ENCODE results near the gene ACAD9. TPM values are rescaled to one million over a fixed set of nuclear protein-coding genes. Genes with fewer than 3 reads are reported as not detected.

ACAD9 gene
- total and polyA plus RNA-seq, 2 donors (not counting 1 experiment from before 2014, with no cell fraction given), result 33.6 to 41.6 TPM

GRCh38 chr3:128929364-128929763 lies 49.9 kb downstream of the ACAD9 start:
- TF ChIP-seq, protein P1, sequence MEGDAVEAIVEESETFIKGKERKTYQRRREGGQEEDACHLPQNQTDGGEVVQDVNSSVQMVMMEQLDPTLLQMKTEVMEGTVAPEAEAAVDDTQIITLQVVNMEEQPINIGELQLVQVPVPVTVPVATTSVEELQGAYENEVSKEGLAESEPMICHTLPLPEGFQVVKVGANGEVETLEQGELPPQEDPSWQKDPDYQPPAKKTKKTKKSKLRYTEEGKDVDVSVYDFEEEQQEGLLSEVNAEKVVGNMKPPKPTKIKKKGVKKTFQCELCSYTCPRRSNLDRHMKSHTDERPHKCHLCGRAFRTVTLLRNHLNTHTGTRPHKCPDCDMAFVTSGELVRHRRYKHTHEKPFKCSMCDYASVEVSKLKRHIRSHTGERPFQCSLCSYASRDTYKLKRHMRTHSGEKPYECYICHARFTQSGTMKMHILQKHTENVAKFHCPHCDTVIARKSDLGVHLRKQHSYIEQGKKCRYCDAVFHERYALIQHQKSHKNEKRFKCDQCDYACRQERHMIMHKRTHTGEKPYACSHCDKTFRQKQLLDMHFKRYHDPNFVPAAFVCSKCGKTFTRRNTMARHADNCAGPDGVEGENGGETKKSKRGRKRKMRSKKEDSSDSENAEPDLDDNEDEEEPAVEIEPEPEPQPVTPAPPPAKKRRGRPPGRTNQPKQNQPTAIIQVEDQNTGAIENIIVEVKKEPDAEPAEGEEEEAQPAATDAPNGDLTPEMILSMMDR (conservative IDR thresholded peaks at IDR 0.05 in 1 of 2, IDR thresholded peaks at IDR 0.05 in 1 of 2; ENCODE audit: low read depth in 1 of 2, low read length in 2 of 2), result no peak
- TF ChIP-seq EZH2 (IDR thresholded peaks at IDR 0.05; ENCODE audit: low read length, missing control alignments), result no peak
- Histone ChIP-seq H2AFZ (ENCODE audit: low read length) (no peak overlapping the region), H3K27ac (ENCODE audit: insufficient read depth, low read length) (no peak overlapping the region)

DNA sequence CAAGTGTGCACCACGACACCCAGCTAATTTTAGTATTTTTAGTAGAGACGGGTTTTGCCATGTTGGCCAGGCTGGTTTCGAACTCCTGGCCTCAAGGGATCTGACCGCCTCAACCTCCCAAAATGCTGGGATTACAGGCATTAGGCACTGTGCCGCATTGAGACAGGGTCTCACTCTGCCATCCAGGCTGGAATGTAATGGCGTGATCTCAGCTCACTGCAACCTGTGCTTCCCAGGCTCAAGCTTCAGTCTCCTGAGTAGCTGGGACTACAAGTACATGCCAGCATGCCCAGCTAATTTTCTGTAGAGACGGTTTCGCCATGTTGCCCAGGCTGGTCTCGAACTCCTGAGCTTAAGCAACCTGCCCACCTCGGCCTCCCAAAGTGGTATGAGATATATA lies 51.6 kb downstream of the ACAD9 start:
- no peak for TF ChIP-seq EZH2 (IDR thresholded peaks at IDR 0.05; ENCODE audit: low read length, missing control alignments)
- TF ChIP-seq, protein P1 (conservative IDR thresholded peaks at IDR 0.05 in 1 of 2, IDR thresholded peaks at IDR 0.05 in 1 of 2; ENCODE audit: low read depth in 1 of 2, low read length in 2 of 2), result no peak
- Histone ChIP-seq H3K4me1 (ENCODE audit: control insufficient read depth, extremely low read depth, insufficient read depth, low read length) (no peaks in the 10 kb centered on the region), H3K4me3 (replicated peaks in 1 of 4; ENCODE audit: control extremely low read depth in 1 of 4, insufficient read depth in 1 of 4, low read depth in 3 of 4, low read length in 4 of 4) (no peak overlapping the region), H4K20me1 (ENCODE audit: control insufficient read depth, extremely low read depth, insufficient read depth, low read length) (no peaks in the 10 kb centered on the region), H2AFZ (ENCODE audit: low read length) (no peak overlapping the region), H3K4me2 (ENCODE audit: extremely low read depth, insufficient read depth, low read length) (no peak overlapping the region), H3K79me2 (ENCODE audit: control insufficient read depth, insufficient read depth, low read length) (no peaks in the 10 kb centered on the region), H3K27me3 (ENCODE audit: control insufficient read depth, insufficient read depth, low read length) (peaks cover 5% of the 10 kb centered on the region), H3K9ac (ENCODE audit: insufficient read depth, low read length) (no peak overlapping the region), H3K27ac (ENCODE audit: insufficient read depth, low read length) (no peak overlapping the region), H3K36me3 (ENCODE audit: control insufficient read depth, insufficient read depth, low read length) (no peaks in the 10 kb centered on the region), H3K9me3 (ENCODE audit: control insufficient read depth, insufficient read depth, low read depth, low read length) (no peaks in the 10 kb centered on the region)
- no peak for DNase-seq (ENCODE audit: low read depth in 2 of 2)

More at GRCh38 chr3:128929364-128929763, 49.9 kb downstream of the ACAD9 start:
- no peak overlapping the region for H3K4me3 ChIP-seq (replicated peaks in 1 of 4; ENCODE audit: control extremely low read depth in 1 of 4, insufficient read depth in 1 of 4, low read depth in 3 of 4, low read length in 4 of 4)
- peaks cover 5% of the 10 kb centered on the region for H3K27me3 ChIP-seq (ENCODE audit: control insufficient read depth, insufficient read depth, low read length)
- H3K9ac ChIP-seq (ENCODE audit: insufficient read depth, low read length), result no peak overlapping the region
- H4K20me1 ChIP-seq (ENCODE audit: control insufficient read depth, extremely low read depth, insufficient read depth, low read length), result no peaks in the 10 kb centered on the region
- no peak for DNase-seq (ENCODE audit: low read depth in 2 of 2)
- no peak overlapping the region for H3K4me2 ChIP-seq (ENCODE audit: extremely low read depth, insufficient read depth, low read length)
- no peaks in the 10 kb centered on the region for H3K4me1 ChIP-seq (ENCODE audit: control insufficient read depth, extremely low read depth, insufficient read depth, low read length)
- H3K9me3 ChIP-seq (ENCODE audit: control insufficient read depth, insufficient read depth, low read depth, low read length), result no peaks in the 10 kb centered on the region
- H3K36me3 ChIP-seq (ENCODE audit: control insufficient read depth, insufficient read depth, low read length), result no peaks in the 10 kb centered on the region
- no peaks in the 10 kb centered on the region for H3K79me2 ChIP-seq (ENCODE audit: control insufficient read depth, insufficient read depth, low read length)

- Histone ChIP-seq H3K4me1 (ENCODE audit: control insufficient read depth, extremely low read depth, insufficient read depth, low read length) (no peaks in the 10 kb centered on the region), H3K9me3 (ENCODE audit: control insufficient read depth, insufficient read depth, low read depth, low read length) (no peaks in the 10 kb centered on the region), H3K27ac (ENCODE audit: insufficient read depth, low read length) (no peak overlapping the region), H3K4me3 (replicated peaks in 1 of 4; ENCODE audit: control extremely low read depth in 1 of 4, insufficient read depth in 1 of 4, low read depth in 3 of 4, low read length in 4 of 4) (no peak overlapping the region), H3K9ac (ENCODE audit: insufficient read depth, low read length) (no peak overlapping the region), H3K36me3 (ENCODE audit: control insufficient read depth, insufficient read depth, low read length) (no peaks in the 10 kb centered on the region), H3K4me2 (ENCODE audit: extremely low read depth, insufficient read depth, low read length) (no peak overlapping the region), H2AFZ (ENCODE audit: low read length) (no peak overlapping the region), H3K27me3 (ENCODE audit: control insufficient read depth, insufficient read depth, low read length) (peaks cover 5% of the 10 kb centered on the region), H4K20me1 (ENCODE audit: control insufficient read depth, extremely low read depth, insufficient read depth, low read length) (no peaks in the 10 kb centered on the region), H3K79me2 (ENCODE audit: control insufficient read depth, insufficient read depth, low read length) (no peaks in the 10 kb centered on the region)
- DNase-seq (ENCODE audit: low read depth in 2 of 2), result no peak
- TF ChIP-seq EZH2 (IDR thresholded peaks at IDR 0.05; ENCODE audit: low read length, missing control alignments), result no peak
- TF ChIP-seq, protein P1 (conservative IDR thresholded peaks at IDR 0.05 in 1 of 2, IDR thresholded peaks at IDR 0.05 in 1 of 2; ENCODE audit: low read depth in 1 of 2, low read length in 2 of 2), result no peak
Observed at GRCh38 chr3:128932516-128933212, 53.2 kb downstream of the ACAD9 start.
